ENCODE results near the gene NDUFA5. TPM values are rescaled to one million over a fixed set of nuclear protein-coding genes. Genes with fewer than 3 reads are reported as not detected.

The NDUFA5 gene
- total RNA-seq, 2 experiments from 2014 or later: 50.8 to 74.9 TPM

- CTCF ChIA-PET (ENCODE audit: unreplicated experiment): no interaction called here
- no peak overlapping the region for H3K4me2 ChIP-seq (ENCODE audit: low read length)
- H3K79me2 ChIP-seq (ENCODE audit: insufficient read depth, low read depth, low read length): no peaks in the 10 kb centered on the region
- H3K4me3 ChIP-seq (ENCODE audit: low read depth, low read length, poor library complexity, severe bottlenecking): no peak overlapping the region
- H3K9me3 ChIP-seq (ENCODE audit: low read length): no peaks in the 10 kb centered on the region
- no peaks in the 10 kb centered on the region for H3K36me3 ChIP-seq (ENCODE audit: insufficient read depth, low read length)
- no peaks in the 10 kb centered on the region for H3K9me2 ChIP-seq (ENCODE audit: insufficient read depth, low read length)
- H4K20me1 ChIP-seq (ENCODE audit: insufficient read depth, low read length): no peaks in the 10 kb centered on the region
- H3K4me1 ChIP-seq (ENCODE audit: insufficient read depth, low read length, poor library complexity, severe bottlenecking): no peaks in the 10 kb centered on the region
- BruUV-seq (replicated peaks): no TSS peak
- no peak for DNase-seq (ENCODE audit: low spot score)
- POLR2A ChIA-PET: interaction anchor here (0.7 kb wide), 1 partner anchor 39 kb away, joined by 3 read pairs; no protein-coding TSS in a partner anchor
- intact Hi-C loops (cut with micrococcal nuclease; ENCODE audit: unreplicated experiment): no loop called here
- H2AFZ ChIP-seq (ENCODE audit: low read length): no peak overlapping the region
- TF ChIP-seq CTCF (conservative IDR thresholded peaks at IDR 0.05; ENCODE audit: low read length): no peak
- no peak for TF ChIP-seq EZH2phosphoT487 (IDR thresholded peaks at IDR 0.05; ENCODE audit: borderline replicate concordance, low read depth, low read length)
- no peak overlapping the region for H3K27ac ChIP-seq (ENCODE audit: low read depth, low read length, poor library complexity, severe bottlenecking)
Measured at GRCh38 chr7:123602648-123603047, 45.0 kb upstream of the NDUFA5 start.

GRCh38 chr7:123601530-123601929 is 43.9 kb upstream of the NDUFA5 start, which contains the start of gene ASB15:
Gene ASB15, plus strand, starts transcription at chr7:123601821. Its CDS starts 12,682 bp downstream, at chr7:123614503.
- no TSS peak for BruUV-seq (replicated peaks)
- no peak for DNase-seq (ENCODE audit: low spot score)
- Histone ChIP-seq H4K20me1 (ENCODE audit: insufficient read depth, low read length) (no peaks in the 10 kb centered on the region), H3K4me2 (ENCODE audit: low read length) (no peak within 1 kb of the TSS), H3K36me3 (ENCODE audit: insufficient read depth, low read length) (no peaks in the 10 kb centered on the region), H3K4me3 (ENCODE audit: low read depth, low read length, poor library complexity, severe bottlenecking) (no peak within 1 kb of the TSS), H3K4me1 (ENCODE audit: insufficient read depth, low read length, poor library complexity, severe bottlenecking) (no peaks in the 10 kb centered on the region), H3K79me2 (ENCODE audit: insufficient read depth, low read depth, low read length) (no peaks in the 10 kb centered on the region), H3K9me3 (ENCODE audit: low read length) (no peaks in the 10 kb centered on the region), H2AFZ (ENCODE audit: low read length) (no peak within 1 kb of the TSS), H3K27ac (ENCODE audit: low read depth, low read length, poor library complexity, severe bottlenecking) (no peak within 1 kb of the TSS), H3K9me2 (ENCODE audit: insufficient read depth, low read length) (no peaks in the 10 kb centered on the region)
- POLR2A ChIA-PET: interaction anchor here (0.6 to 0.8 kb wide), 2 partner anchors 28 to 89 kb away, joined by 3 read pairs; no protein-coding TSS in a partner anchor
- CTCF ChIA-PET (ENCODE audit: unreplicated experiment): no interaction called here
- intact Hi-C loops (cut with micrococcal nuclease; ENCODE audit: unreplicated experiment): no loop called here
- TF ChIP-seq CTCF (conservative IDR thresholded peaks at IDR 0.05; ENCODE audit: low read length) (no peak), EZH2phosphoT487 (IDR thresholded peaks at IDR 0.05; ENCODE audit: borderline replicate concordance, low read depth, low read length) (no peak)

GRCh38 chr7:123600876-123601275 is 43.3 kb upstream of the NDUFA5 start:
- intact Hi-C loops (cut with micrococcal nuclease; ENCODE audit: unreplicated experiment): no loop called here
- Histone ChIP-seq H3K4me3 (ENCODE audit: low read depth, low read length, poor library complexity, severe bottlenecking) (no peak overlapping the region), H3K79me2 (ENCODE audit: insufficient read depth, low read depth, low read length) (no peaks in the 10 kb centered on the region), H3K27ac (ENCODE audit: low read depth, low read length, poor library complexity, severe bottlenecking) (no peak overlapping the region), H3K9me3 (ENCODE audit: low read length) (no peaks in the 10 kb centered on the region), H4K20me1 (ENCODE audit: insufficient read depth, low read length) (no peaks in the 10 kb centered on the region), H2AFZ (ENCODE audit: low read length) (no peak overlapping the region), H3K9me2 (ENCODE audit: insufficient read depth, low read length) (no peaks in the 10 kb centered on the region), H3K36me3 (ENCODE audit: insufficient read depth, low read length) (no peaks in the 10 kb centered on the region), H3K4me1 (ENCODE audit: insufficient read depth, low read length, poor library complexity, severe bottlenecking) (no peaks in the 10 kb centered on the region), H3K4me2 (ENCODE audit: low read length) (no peak overlapping the region)
- no peak for TF ChIP-seq CTCF (conservative IDR thresholded peaks at IDR 0.05; ENCODE audit: low read length)
- TF ChIP-seq EZH2phosphoT487 (IDR thresholded peaks at IDR 0.05; ENCODE audit: borderline replicate concordance, low read depth, low read length): no peak
- DNase-seq (ENCODE audit: low spot score): no peak
- CTCF ChIA-PET (ENCODE audit: unreplicated experiment): no interaction called here
- no TSS peak for BruUV-seq (replicated peaks)
- POLR2A ChIA-PET: interaction anchor here (0.6 to 1.2 kb wide), 2 partner anchors 9 to 90 kb away, joined by 3 read pairs; no protein-coding TSS in a partner anchor
